ENCODE results near the gene TRIM33. TPM values are rescaled to one million over a fixed set of nuclear protein-coding genes. Genes with fewer than 3 reads are reported as not detected.
"Not testable (repeated sequence)": the region's sequence is repeated elsewhere in the genome, so short reads cannot be mapped to it uniquely, and the experiment has no call there.

TRIM33 gene
- total RNA-seq, 4 donors from 2014 or later: 35.0 to 100 (median 47.7) TPM

GRCh38 chr1:114390361-114390760 lies 120.6 kb downstream of the TRIM33 start:
- Histone ChIP-seq H3K9me3 (no peaks in the 10 kb centered on the region), H3K27ac (no peak overlapping the region), H3K4me1 (no peaks in the 10 kb centered on the region), H3K4me3 (no peak overlapping the region), H3K27me3 (no peaks in the 10 kb centered on the region), H3K36me3 (peaks cover 14% of the 10 kb centered on the region)
- TF ChIP-seq CTCF (IDR thresholded peaks at IDR 0.05) (no peak), EP300 (IDR thresholded peaks at IDR 0.05) (no peak), POLR2AphosphoS5 (IDR thresholded peaks at IDR 0.05) (no peak), POLR2A (IDR thresholded peaks at IDR 0.05) (no peak)
- WGBS: 95% methylated on average over 4 of the region's 4 CpGs
- no peak for DNase-seq (ENCODE audit: low spot score in 2 of 2)

- no peak overlapping the region for H3K4me3 ChIP-seq
- no peaks in the 10 kb centered on the region for H3K4me1 ChIP-seq
- TF ChIP-seq POLR2A (IDR thresholded peaks at IDR 0.05) (no peak), CTCF (IDR thresholded peaks at IDR 0.05) (no peak), EP300 (IDR thresholded peaks at IDR 0.05) (no peak), POLR2AphosphoS5 (IDR thresholded peaks at IDR 0.05) (no peak)
- no peaks in the 10 kb centered on the region for H3K9me3 ChIP-seq
- DNase-seq (ENCODE audit: low spot score in 2 of 2): no peak
- peaks cover 7% of the 10 kb centered on the region for H3K36me3 ChIP-seq
- H3K27ac ChIP-seq: no peak overlapping the region
- WGBS: 80% methylated on average over 1 of the region's 1 CpG
- H3K27me3 ChIP-seq: no peaks in the 10 kb centered on the region
These were observed 122.5 kb downstream of the TRIM33 start for GRCh38 chr1:114388432-114389003.

- 93% methylated on average over 6 of the region's 6 CpGs for WGBS
- not testable (repeated sequence) for H3K27ac ChIP-seq; H3K4me1 ChIP-seq; H3K9me3 ChIP-seq; H3K36me3 ChIP-seq; H3K4me3 ChIP-seq; H3K27me3 ChIP-seq; DNase-seq (ENCODE audit: low spot score in 2 of 2)
These were observed 123.4 kb downstream of the TRIM33 start for GRCh38 chr1:114387585-114387984.

GRCh38 chr1:114387010-114387360 lies 124.0 kb downstream of the TRIM33 start:
- Histone ChIP-seq H3K27ac (no peak overlapping the region), H3K9me3 (no peaks in the 10 kb centered on the region), H3K4me1 (no peaks in the 10 kb centered on the region), H3K36me3 (peaks cover 4% of the 10 kb centered on the region), H3K27me3 (no peaks in the 10 kb centered on the region), H3K4me3 (no peak overlapping the region)
- TF ChIP-seq EP300 (IDR thresholded peaks at IDR 0.05) (no peak), CTCF (IDR thresholded peaks at IDR 0.05) (no peak), POLR2A (IDR thresholded peaks at IDR 0.05) (no peak), POLR2AphosphoS5 (IDR thresholded peaks at IDR 0.05) (no peak)
- DNase-seq (ENCODE audit: low spot score in 2 of 2): no peak
- WGBS: 56% methylated on average over 1 of the region's 1 CpG

GRCh38 chr1:114386129-114387009 lies 124.6 kb downstream of the TRIM33 start:
- H3K4me1 ChIP-seq: no peaks in the 10 kb centered on the region
- H3K27me3 ChIP-seq: no peaks in the 10 kb centered on the region
- WGBS: 43% methylated on average over 3 of the region's 3 CpGs
- H3K9me3 ChIP-seq: no peaks in the 10 kb centered on the region
- no peak overlapping the region for H3K4me3 ChIP-seq
- TF ChIP-seq POLR2A (IDR thresholded peaks at IDR 0.05) (no peak), POLR2AphosphoS5 (IDR thresholded peaks at IDR 0.05) (no peak), CTCF (IDR thresholded peaks at IDR 0.05) (no peak), EP300 (IDR thresholded peaks at IDR 0.05) (no peak)
- H3K36me3 ChIP-seq: no peaks in the 10 kb centered on the region
- no peak for DNase-seq (ENCODE audit: low spot score in 2 of 2)
- no peak overlapping the region for H3K27ac ChIP-seq

All from suprapubic skin (tissue), 4 donors.